PC-3 (cell line): ENCODE results near the gene PPIL1. TPM values are rescaled to one million over a fixed set of nuclear protein-coding genes. Genes with fewer than 3 reads are reported as not detected.

Experiments
- ATAC-seq: fragments of 200-7000 bp; cut with Tn5 transposase; 2 replicates; pipeline ENCODE4 v1.9.1; 2020; ENCODE audit warnings: mild to moderate bottlenecking, moderate library complexity
- BruUV-seq: library from RNA; stranded (reverse); fragments of 400-500 nt; replicated peaks from 2 replicates; lab custom pipeline; 2021; lab: Mats Ljungman, UMichigan
- CTCF ChIA-PET: fragments of 300-600 bp; sonication (Branson Sonifier 250); formaldehyde crosslinking; loops from one replicate; lab custom pipeline; 2022; ENCODE audit warnings: antibody characterized with exemption; lab: Charles Lee
- POLR2A ChIA-PET: fragments of 300-600 bp; sonication (Branson Sonifier 250); formaldehyde crosslinking; loops from one replicate; lab custom pipeline; 2022; ENCODE audit warnings: antibody characterized with exemption; ENCODE audit not compliant: unreplicated experiment; lab: Charles Lee
- DNase-seq: peaks from one replicate; pipeline ENCODE4 v3.0.0-alpha.2; 2015
- H2AFZ ChIP-seq: fragments of 300-600 bp; sonication (generic); 2 replicates; pipeline ENCODE4 v1.6.0; 2016; ENCODE audit warnings: antibody characterized with exemption, low read length
- H3F3A ChIP-seq: fragments of 300-600 bp; sonication (generic); one replicate; pipeline ENCODE4 v1.6.0; 2017; ENCODE audit warnings: antibody characterized with exemption, low read length, control low read depth, mild to moderate bottlenecking; ENCODE audit not compliant: unreplicated experiment
- H3K27ac ChIP-seq: fragments of 300-600 bp; sonication (generic); 2 replicates; pipeline ENCODE4 v1.5.1; 2016; ENCODE audit warnings: mild to moderate bottlenecking, low read length
- H3K27me3 ChIP-seq: fragments of 300-600 bp; sonication (generic); 2 replicates; pipeline ENCODE4 v1.6.1; 2016; ENCODE audit warnings: low read length, mixed read lengths
- H3K36me3 ChIP-seq: fragments of 300-600 bp; sonication (generic); 2 replicates; pipeline ENCODE4 v1.6.1; 2016; ENCODE audit warnings: low read depth, mixed run types, low read length, mixed read lengths
- H3K4me1 ChIP-seq: fragments of 300-600 bp; sonication (generic); 2 replicates; pipeline ENCODE4 v1.5.1; 2016; ENCODE audit warnings: low read length; ENCODE audit not compliant: insufficient read depth
- H3K4me2 ChIP-seq: fragments of 300-600 bp; sonication (generic); 2 replicates; pipeline ENCODE4 v1.6.0; 2016; ENCODE audit warnings: low read length
- H3K4me3 ChIP-seq: fragments of 300-600 bp; sonication (generic); 2 replicates; pipeline ENCODE4 v1.5.1; 2016; ENCODE audit warnings: mild to moderate bottlenecking, low read length, mixed read lengths
- H3K79me2 ChIP-seq: fragments of 300-600 bp; sonication (generic); 2 replicates; pipeline ENCODE4 v1.6.1; 2017; ENCODE audit warnings: low read length, mixed read lengths
- H3K9ac ChIP-seq: fragments of 300-600 bp; sonication (generic); 2 replicates; pipeline ENCODE4 v1.6.0; 2016; ENCODE audit warnings: mild to moderate bottlenecking, low read length
- H3K9me2 ChIP-seq: fragments of 300-600 bp; sonication (generic); replicated peaks from 2 replicates; pipeline ENCODE4 v1.6.1; 2016; ENCODE audit warnings: mixed run types, low read length, mixed read lengths
- H3K9me3 ChIP-seq: fragments of 300-600 bp; sonication (generic); 2 replicates; pipeline ENCODE4 v1.6.1; 2016; ENCODE audit warnings: low read length, mixed read lengths
- H4K20me1 ChIP-seq: fragments of 300-600 bp; sonication (generic); 2 replicates; pipeline ENCODE4 v1.6.1; 2016; ENCODE audit warnings: low read length, mixed read lengths
- CTCF ChIP-seq: fragments of 300-600 bp; sonication (generic); conservative IDR thresholded peaks from 2 replicates; pipeline ENCODE4 v1.5.1; 2017; ENCODE audit warnings: antibody characterized with exemption, low read depth, mild to moderate bottlenecking, low read length
- EZH2 ChIP-seq: fragments of 300-600 bp; sonication (generic); IDR thresholded peaks from one replicate; pipeline ENCODE4 v1.6.1; 2017; ENCODE audit warnings: antibody characterized with exemption, mild to moderate bottlenecking, low read length; ENCODE audit not compliant: unreplicated experiment
- EZH2phosphoT487 ChIP-seq: fragments of 300-600 bp; sonication (generic); IDR thresholded peaks from 2 replicates; pipeline ENCODE4 v1.6.1; 2018; ENCODE audit warnings: mild to moderate bottlenecking, antibody characterized with exemption, low read length, borderline replicate concordance
- intact Hi-C: fragments of 100-400 bp; cut with micrococcal nuclease; formaldehyde crosslinking; loops from 2 replicates; pipeline ENCODE4 v1.9.0; 2023
- total RNA-seq: library from RNA; depleted of rRNA; stranded (reverse); fragments of >200 nt; gene quantifications from 2 replicates; pipeline ENCODE4 v1.2.3, GENCODE V29; 2014

Gene PPIL1
- total RNA-seq, 1 experiment from 2014 or later, result 39.9 TPM

GRCh38 chr6:36851149-36851614 lies 23.4 kb downstream of the PPIL1 start:
- no peak overlapping the region for H3K27ac ChIP-seq
- no peaks in the 10 kb centered on the region for H4K20me1 ChIP-seq
- peak; percentile 22; the same call in 1 of the 2 replicates for ATAC-seq
- H3K9ac ChIP-seq, result no peak overlapping the region
- H3K9me3 ChIP-seq, result no peaks in the 10 kb centered on the region
- H3K36me3 ChIP-seq, result peaks cover 20% of the 10 kb centered on the region
- CTCF ChIA-PET, result interaction anchor here (1.0 kb wide), 1 partner anchor 92 kb away, joined by 4 read pairs; no protein-coding TSS in a partner anchor
- H3K79me2 ChIP-seq, result no peaks in the 10 kb centered on the region
- intact Hi-C loops, result loop anchor here (1.0 kb wide), 1 partner anchor 85 kb away; no protein-coding TSS in a partner anchor
- POLR2A ChIA-PET, result no interaction called here
- H3K9me2 ChIP-seq, result no peaks in the 10 kb centered on the region
- no peak overlapping the region for H3K4me3 ChIP-seq
- no peaks in the 10 kb centered on the region for H3F3A ChIP-seq
- peak; percentile 80 for DNase-seq
- H3K4me2 ChIP-seq, result no peak overlapping the region
- no peak overlapping the region for H2AFZ ChIP-seq
- no peak for TF ChIP-seq EZH2
- TF ChIP-seq EZH2phosphoT487, result no peak
- peak; percentile 93 for TF ChIP-seq CTCF
- H3K4me1 ChIP-seq, result peaks cover 9% of the 10 kb centered on the region; the same call in 1 of the 2 replicates
- BruUV-seq, result no TSS peak
- no peaks in the 10 kb centered on the region for H3K27me3 ChIP-seq

GRCh38 chr6:36850021-36850420 lies 24.6 kb downstream of the PPIL1 start:
- Histone ChIP-seq H3K9ac (no peak overlapping the region), H3F3A (no peaks in the 10 kb centered on the region), H3K9me2 (no peaks in the 10 kb centered on the region), H3K4me2 (no peak overlapping the region), H3K4me3 (no peak overlapping the region), H2AFZ (no peak overlapping the region), H3K79me2 (no peaks in the 10 kb centered on the region), H3K4me1 (peaks cover 9% of the 10 kb centered on the region; the same call in 1 of the 2 replicates), H3K27me3 (no peaks in the 10 kb centered on the region), H3K9me3 (no peaks in the 10 kb centered on the region), H3K27ac (no peak overlapping the region), H4K20me1 (no peaks in the 10 kb centered on the region), H3K36me3 (peaks cover 14% of the 10 kb centered on the region)
- TF ChIP-seq CTCF, result no peak
- intact Hi-C loops, result no loop called here
- no peak for DNase-seq
- CTCF ChIA-PET, result no interaction called here
- no peak for ATAC-seq
- BruUV-seq, result no TSS peak
- POLR2A ChIA-PET, result no interaction called here

- no peak overlapping the region for H3K27ac ChIP-seq
- no peak overlapping the region for H3K9ac ChIP-seq
- H3K9me3 ChIP-seq, result no peaks in the 10 kb centered on the region
- no peak overlapping the region for H3K4me3 ChIP-seq
- H2AFZ ChIP-seq, result no peak overlapping the region
- H3K36me3 ChIP-seq, result peaks cover 5% of the 10 kb centered on the region
- ChIA-PET CTCF (no interaction called here), POLR2A (no interaction called here)
- DNase-seq (no peak), ATAC-seq (no peak)
- peaks cover 9% of the 10 kb centered on the region; the same call in 1 of the 2 replicates for H3K4me1 ChIP-seq
- BruUV-seq, result no TSS peak
- H3K79me2 ChIP-seq, result no peaks in the 10 kb centered on the region
- no peaks in the 10 kb centered on the region for H3K9me2 ChIP-seq
- no peak overlapping the region for H3K4me2 ChIP-seq
- TF ChIP-seq CTCF (no peak), EZH2 (no peak), EZH2phosphoT487 (no peak)
- H3F3A ChIP-seq, result no peaks in the 10 kb centered on the region
- no peaks in the 10 kb centered on the region for H4K20me1 ChIP-seq
- H3K27me3 ChIP-seq, result no peaks in the 10 kb centered on the region
- intact Hi-C loops, result no loop called here
Measured at GRCh38 chr6:36848658-36849441, 25.8 kb downstream of the PPIL1 start.
